Sciatic nerve (tissue), 2 donors: ENCODE measurements around the gene SH2D2A. TPM values are rescaled to one million over a fixed set of nuclear protein-coding genes. Genes with fewer than 3 reads are reported as not detected.
A peak's percentile ranks its signal among the peaks of the same experiment; 100 is the strongest.

Experiments used
- ATAC-seq: fragments of 200-7000 bp; cut with Tn5 transposase; one replicate; pipeline ENCODE4 v1.9.1; 2020; ENCODE audit warnings: mild to moderate bottlenecking, moderate library complexity
- DNase-seq: peaks from one replicate; pipeline ENCODE4 v3.0.0-alpha.2; 2020; ENCODE audit warnings: low spot score
- intact Hi-C: fragments of 100-400 bp; cut with DNase I; formaldehyde crosslinking; loops from one replicate; pipeline ENCODE4 v1.14.2; 2022
- total RNA-seq: library from RNA; stranded (reverse); fragmentation: NEBNext Ultra II Directional; extraction: Animal tissue kit (Norgen Biotek cat#: 25700); gene quantifications from one replicate; pipeline ENCODE4 v1.2.1, GENCODE V29; 2021
- donor health status: DM: no; HTN: no; CAD: no.
- donor health status: DM: no; HTN: no; CAD: no.

SH2D2A gene
- total RNA-seq, 1 donor from 2014 or later = 1.6 TPM

DNA sequence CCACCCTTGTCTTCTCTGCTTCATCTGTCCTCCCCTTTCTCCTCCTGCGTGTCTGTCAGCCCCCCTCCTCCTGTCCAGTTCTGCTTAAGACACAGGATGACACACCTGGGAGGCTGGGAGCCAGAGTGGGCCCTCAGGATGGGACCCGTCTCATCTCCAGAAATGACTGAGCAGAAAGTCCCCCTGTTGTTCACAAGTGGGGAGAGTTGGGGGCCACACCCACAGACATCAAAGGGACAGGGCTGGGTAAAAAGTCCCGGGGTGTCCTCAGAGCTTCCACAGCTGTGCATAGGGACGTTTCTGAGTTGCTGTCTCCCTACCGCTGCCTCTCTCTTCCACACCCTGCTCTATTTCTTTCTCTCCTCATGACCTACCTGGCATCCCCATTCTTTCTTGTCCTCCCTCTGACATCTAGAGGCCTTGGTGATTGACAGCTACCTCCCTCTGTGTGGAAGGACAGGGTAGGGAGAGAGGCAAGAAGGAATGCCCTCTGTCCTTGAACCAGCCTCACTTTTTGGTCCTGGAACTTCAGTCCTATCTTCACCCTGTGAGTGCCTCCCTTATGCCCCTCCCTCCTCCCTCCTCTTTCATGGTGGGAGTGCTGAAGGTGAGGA is 19.5 kb upstream of the SH2D2A start:
- DNase-seq = no peak
- intact Hi-C loops = no loop called here
- no peak for ATAC-seq

DNA sequence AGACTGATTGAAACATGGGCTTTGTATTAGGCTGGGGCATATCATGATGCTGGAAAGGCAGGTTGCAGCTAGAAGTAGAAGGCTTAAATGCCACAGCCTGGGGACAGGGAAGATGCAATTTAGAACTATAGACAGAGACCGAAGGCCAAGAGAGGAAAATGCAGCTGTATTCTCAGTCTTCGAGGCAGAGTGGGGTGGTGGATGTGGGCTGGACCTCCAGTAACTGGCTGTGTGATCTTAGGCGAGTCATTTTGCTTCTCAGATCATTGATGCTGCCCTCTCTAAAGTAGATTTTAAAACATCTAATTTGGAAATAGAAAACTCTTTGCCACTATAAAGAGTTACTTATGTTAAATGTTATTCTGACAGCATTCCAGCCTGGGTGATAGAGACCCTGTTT is 17.7 kb upstream of the SH2D2A start:
- ATAC-seq (no peak), DNase-seq (no peak)
- intact Hi-C loops = no loop called here

DNA sequence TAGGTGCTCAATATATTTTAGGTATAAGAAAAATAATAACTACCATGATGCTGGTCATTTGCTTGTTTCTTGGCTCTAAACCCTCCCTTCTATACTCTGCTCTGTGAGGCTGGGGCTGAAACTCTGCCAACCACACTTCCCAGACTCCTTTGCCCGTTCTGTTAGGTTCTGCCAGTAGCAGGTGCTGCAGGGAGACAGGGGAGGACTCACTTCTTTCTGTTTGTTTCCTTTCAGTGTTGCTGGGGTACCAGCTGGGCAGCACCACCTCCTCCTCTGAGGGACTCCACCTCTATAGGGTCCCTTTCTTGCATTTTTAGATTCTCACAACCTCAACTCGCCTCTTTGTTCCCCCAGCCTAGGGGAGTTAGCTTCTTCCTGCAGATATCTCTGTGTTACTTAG is 17.0 kb upstream of the SH2D2A start:
- intact Hi-C loops = no loop called here
- ATAC-seq (no peak), DNase-seq (no peak)

DNA sequence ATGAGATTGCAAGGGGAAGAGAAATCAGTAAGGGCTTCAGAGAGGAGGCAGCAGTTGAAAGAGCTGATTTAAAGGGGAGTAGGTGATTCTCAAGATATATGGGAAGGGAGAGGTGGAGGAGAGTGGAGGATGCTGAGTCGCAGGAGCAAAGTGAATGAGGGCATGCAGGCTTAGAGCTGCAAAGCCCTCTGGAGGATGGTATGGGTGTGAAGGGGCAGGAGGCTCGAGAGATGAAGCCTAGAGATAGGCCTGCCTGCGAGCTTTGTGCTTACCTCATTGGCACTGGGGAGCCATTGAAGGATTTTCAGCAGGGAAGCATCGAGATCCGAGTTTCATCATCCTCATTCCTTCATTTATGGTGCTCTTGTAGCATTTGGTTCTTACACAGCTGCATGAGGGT is 15.8 kb upstream of the SH2D2A start:
- intact Hi-C loops = no loop called here
- DNase-seq (no peak), ATAC-seq (no peak)

DNA sequence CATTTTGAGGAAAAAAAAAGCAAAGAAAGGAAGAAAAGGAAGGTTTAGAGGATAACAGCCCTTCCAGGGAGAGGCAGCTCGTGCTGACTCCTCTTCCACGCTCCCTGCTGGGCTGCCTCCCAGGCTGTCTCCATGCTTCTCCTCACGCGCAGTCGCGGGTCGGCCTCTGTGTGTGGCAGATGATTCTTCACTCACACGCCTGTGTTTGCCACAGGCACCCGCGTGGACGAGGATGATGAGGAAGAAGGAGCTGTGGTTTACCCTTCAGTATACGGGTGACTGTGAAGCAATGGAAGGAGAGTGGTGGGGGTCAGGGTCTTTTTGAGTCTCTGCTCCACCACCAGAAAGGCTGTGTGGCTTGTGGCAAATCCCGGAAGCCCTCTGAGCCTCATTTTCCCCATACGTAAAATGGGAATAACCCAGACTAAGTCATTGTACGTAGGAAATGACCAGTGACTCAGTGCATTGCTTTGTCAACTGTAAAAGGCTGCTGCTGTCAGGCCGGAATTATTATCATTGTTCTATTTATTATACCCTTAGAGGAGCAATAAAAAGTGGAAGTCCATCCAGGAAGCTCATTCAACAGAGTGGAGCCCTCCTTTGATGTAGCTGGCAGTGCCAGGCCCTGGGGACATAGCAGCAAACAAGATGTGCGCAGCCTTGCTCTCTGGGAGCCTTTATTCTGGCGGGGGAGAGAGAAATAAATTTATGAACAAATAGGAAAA is 11.9 kb upstream of the SH2D2A start:
- ATAC-seq (no peak), DNase-seq (no peak)
- intact Hi-C loops = no loop called here

DNA sequence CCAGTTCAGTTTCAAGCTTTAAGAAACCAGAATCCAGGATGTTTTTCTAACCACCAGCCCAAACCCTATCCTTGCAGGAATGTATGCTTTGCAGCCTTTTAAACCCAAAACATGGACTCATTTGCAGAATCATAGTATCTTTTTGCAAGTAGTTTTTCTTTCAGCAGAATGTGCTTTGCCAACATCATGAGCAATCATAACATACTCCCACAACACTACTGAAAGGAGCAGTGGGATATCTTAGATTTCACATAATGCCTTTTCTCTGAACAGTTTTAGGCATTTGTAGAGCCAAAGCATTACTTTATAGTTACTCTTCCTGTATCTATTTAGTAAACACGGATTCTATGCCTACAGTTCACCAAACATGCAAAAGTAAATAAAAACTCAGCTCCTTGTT is 10.0 kb upstream of the SH2D2A start:
- ATAC-seq (no peak), DNase-seq (no peak)
- intact Hi-C loops = no loop called here

DNA sequence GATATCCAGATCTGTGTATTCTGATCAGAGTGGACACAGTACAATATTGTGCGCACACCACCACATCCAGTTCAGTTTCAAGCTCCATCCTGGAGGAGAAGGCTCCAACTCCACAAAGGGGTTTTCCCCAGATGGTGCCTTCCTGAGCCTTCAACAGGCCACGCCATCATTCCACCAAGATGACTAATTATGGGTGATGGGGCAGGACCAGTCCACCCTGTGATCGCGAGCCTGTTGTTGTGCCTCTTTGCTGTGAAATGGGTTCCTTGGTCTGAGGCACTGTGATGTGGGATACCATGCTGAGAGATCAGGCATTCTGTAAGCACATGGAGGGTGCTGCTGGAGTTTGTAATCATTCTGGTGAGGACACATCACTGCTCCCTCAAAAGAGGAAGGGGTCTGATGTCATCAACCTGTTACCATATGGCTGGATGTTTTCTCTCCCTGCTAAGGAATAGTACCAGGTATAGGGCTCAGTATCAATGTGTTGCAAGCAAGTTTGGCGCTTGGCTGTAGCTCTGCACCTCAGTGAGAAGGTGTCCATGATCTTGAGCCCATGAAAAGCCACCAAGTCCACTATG is 6.7 kb upstream of the SH2D2A start:
- no peak for ATAC-seq
- intact Hi-C loops = no loop called here
- DNase-seq = no peak

DNA sequence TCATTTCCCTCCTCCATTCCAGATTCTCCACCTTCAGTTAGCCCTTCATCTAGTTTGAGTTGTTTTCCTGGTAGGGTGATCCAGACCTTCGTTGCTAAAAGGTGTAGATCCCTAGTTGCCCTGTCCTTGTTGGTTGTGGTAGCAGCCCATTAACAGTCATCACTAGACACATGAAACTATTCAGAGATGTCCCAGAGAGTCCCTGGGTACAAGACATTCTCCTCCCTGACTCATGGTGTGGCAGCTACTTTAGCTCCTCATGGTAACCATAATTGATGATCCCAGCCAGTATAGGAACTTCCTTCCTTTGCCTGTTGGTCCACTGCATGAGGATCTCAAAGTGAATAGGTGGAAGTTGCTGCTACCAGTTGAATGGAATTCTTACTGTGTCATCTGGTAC is 6.0 kb upstream of the SH2D2A start:
- no peak for ATAC-seq
- intact Hi-C loops = no loop called here
- DNase-seq = no peak

DNA sequence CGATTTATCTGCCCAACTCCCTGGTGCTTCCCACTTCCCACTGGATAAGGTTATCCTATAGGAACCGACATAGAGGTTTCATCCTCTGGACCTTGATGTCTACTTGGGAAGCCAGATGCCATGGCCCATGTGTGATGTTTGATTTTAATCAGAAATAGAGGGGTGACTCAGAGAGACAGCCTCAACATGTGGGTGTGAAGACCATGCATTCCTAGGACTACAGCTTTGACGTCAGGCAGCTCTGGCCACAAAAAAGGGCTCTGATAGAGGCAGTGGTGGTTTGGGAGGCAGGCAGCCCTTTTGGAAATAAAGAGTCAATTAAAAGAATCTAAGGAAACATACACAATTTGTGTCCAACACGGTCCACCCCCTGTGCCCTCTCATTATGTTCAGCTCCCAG is 5.2 kb upstream of the SH2D2A start:
- no peak for ATAC-seq
- intact Hi-C loops = no loop called here
- no peak for DNase-seq

DNA sequence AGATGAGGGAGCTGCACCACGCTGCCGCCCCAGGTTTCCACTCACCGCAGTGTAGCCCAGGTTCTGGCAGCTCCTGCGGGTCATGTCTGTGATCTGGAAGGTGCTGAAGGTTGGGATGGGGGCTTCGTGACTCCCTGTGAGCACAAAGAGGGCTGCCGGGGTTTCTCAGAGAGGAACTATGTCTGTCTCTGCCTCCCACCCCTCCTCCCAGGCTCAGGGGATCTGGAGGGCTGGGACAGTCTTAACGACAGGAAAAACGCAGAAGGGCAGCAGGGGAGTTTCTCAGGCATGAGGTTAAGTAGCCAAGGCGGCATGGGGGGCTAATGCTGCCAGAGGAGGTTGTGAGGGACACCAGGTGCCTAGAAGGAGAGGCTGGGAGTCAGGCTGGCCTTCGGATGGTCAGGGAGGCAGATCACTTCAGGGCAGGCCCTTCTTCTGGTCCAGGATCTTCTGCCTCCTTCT is 656 bp downstream of the SH2D2A start:
- ATAC-seq (peak; percentile 9), DNase-seq (peak; percentile 50)
- intact Hi-C loops = no loop called here

DNA sequence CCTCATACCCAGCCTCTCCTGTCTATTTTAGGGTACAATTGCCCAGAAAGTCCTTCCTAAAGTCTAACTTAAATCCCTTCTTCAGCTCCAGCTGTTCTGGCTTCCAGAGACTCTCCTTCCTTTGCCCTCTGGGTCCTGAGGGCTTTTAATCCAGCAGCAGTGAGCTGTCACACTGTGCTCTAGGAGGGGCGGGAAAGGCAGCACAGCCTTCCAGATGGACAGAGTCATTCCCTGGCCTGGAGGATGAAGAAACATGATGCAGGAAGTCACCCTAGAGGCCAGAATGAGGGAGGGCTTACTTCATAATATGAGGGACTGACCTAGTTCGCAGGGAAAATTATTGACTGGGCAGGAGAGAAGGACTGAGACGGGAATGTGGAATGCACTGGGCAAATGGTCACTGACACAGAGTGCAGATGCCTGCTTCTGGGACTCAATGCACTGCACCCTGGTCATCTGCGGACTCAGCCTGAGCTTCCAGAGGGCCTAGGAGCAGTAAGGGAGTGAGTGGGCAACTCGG is 1.3 kb downstream of the SH2D2A start:
- intact Hi-C loops = no loop called here
- ATAC-seq (peak; percentile 90), DNase-seq (peak; percentile 62)

DNA sequence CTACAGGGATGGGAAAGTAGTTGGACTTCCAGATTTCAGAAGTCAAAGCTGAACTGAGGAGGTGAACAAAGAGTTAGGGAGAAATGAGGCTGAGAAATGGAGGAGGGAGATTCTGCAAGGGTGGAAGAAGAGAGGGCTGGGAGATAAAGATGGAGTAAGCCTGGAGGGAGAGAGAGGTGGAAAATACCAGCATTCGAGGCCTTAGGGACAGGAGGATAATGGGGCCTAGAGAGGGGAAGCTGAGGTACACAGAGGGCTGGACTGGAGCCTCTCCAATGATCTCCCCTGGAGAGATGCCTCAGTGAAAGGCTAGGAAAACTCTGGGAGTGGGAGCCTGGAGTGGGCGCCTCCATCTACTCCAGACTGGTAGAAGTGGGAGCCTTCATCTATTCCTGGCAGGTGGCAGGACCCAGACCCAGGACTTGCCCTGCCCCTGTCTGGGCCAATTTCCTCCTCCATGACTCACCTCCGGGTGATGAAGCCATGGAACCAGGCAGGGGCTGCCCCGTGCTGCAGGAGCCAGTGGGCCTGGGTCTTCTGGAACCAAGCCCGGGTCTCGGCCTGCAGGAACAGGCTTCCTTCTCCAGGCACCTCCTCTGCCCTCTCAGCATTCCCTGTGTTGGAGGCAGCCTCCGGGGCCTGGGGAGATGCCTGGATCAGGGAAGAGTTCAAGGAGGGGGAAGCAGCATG is 1.9 kb downstream of the SH2D2A start:
- intact Hi-C loops = no loop called here
- ATAC-seq (no peak), DNase-seq (peak; percentile 61)

DNA sequence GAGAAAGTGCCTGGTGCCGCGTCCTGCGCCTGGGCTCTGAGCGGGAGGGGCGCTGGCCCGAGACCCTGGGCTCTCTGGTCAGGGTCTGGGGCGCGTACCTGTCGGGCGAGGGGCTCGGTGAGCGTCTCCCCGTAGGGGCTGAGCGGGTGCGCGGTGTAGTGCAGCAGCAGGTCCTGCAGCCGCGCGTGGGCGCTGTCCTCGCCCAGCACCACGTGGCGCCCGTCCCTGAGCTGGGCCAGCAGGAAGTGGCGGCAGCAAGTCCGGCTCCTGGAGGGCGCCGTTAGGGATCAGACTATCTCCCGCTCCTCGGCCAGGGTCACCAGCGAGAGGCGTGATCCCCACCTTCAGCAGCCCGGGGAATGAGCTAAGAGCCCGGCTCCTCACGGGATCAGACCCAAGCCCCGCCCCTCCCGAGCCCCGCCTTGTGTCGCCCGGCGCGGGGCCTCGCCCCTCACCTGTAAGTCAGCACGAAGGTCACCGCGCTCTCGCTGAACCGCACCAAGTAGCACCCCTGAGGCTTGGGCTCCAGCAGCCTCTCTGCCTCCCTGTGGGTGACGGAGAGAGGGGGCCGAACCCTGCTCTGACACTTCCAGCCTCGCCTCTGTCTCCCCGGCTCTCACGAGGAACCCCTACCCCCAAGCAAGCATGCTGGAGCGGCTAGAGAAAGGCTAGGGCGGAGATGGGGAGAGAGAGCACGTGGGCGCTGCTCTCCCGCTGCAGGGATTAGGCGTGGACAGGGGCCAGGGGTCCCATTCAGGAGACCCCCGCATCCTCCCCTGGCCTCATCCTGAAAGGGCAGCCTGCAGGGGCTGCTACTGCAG is 2.7 kb downstream of the SH2D2A start:
- intact Hi-C loops = no loop called here
- ATAC-seq (peak; percentile 85), DNase-seq (peak; percentile 80)

DNA sequence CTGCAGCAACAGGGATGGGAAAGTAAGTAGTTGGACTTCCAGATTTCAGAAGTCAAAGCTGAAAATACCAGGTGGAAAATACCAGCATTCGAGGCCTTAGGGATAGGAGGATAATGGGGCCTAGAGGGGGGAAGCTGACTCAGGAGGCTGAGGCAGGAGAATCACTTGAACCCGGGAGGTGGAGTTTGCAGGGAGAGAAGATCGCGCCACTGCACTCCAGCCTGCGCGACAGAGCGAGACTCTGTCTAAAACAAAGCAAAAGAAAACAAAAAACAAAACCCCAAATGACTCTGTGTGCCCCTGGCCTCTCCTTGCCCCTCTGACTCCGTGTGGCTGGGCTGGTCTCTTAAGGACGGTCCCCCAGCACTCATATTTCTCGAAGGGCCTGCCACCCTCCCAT is 3.4 kb downstream of the SH2D2A start:
- intact Hi-C loops = no loop called here
- DNase-seq (no peak), ATAC-seq (peak; percentile 1)

DNA sequence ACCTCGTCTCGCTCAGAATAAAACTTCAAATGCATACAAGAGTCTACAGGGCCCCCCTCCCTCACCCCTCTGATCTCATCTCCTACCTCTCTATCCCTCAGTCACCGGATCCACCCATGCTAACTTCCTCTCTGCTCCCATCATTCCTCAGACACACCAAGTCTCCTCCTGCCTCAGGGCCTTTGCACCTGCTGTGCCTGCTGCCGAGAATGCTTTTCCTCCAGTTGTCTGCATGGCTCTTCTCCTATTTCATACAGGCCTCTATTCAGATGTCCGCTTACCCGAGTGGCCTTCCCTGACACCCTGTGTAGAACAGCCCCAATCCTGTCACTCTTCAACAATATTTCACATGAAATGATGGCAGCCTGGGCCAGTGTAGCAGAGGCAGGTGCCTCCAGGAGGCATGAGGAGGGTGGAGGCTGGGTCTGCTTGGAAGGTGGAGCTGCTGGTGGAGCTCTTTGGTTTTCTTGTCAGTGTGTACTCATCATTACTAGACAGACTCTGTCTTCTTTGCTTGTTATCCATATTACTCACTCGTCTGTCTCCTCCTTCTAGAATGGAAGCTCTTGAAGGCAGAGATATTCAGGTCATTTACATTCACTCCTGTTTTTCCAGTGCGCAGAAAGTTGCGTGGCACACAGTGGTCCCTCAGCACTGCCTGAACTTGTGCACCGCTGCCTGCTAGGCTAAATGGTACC is 4.2 kb downstream of the SH2D2A start:
- intact Hi-C loops = no loop called here
- peak; percentile 35 for DNase-seq
- no peak for ATAC-seq

DNA sequence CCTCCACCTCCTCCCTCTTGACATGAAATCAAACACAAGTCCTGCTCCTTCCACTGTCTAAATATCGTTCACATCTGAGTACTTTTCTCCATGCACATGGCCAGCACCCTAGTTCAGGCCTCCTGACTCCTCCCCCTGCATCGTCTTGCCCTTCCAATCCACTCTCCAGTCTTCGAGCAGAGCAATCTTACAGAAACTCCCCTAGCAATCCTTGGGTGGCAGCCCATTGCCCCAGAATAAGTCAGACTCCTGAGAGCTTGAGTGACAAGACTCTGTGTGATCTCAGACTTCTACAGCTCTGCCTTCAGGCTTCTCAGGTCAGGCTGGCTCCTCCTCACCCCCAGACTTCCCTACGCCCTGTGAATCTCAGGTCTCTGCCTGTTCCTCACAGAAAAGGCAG is 5.5 kb downstream of the SH2D2A start:
- ATAC-seq = no peak
- intact Hi-C loops = no loop called here
- peak; percentile 54 for DNase-seq

DNA sequence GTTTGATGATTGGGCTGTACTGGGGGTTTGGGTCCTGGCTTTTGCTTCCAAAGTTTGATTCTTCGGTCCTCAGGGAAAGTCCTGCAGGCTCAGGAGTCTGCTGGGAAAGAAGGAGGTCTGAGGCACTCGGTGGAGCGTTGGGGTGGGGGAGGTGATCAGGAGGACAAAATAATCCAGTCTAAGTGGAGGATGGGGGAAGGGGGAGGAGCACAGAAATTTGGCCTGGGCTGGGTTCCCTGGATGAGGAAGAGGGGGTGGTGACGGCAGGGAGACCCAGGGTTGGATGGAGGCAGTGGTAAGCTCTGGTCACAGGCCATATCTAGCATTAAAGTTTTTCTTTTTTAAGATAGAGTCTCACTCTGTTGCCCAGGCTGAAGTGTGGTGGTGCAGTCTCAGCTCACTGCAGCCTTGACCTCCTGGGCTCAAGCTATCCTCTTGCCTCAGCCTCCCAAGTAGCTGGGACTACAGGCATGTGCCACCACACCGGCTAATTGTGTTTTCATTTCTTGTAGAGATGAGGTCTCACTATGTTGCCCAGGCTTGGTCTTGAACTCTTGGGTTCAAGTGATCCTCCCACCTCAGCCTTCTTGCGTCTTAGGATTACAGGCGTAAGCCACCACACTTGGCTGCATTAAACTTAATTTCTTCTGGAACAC is 6.8 kb downstream of the SH2D2A start:
- intact Hi-C loops = no loop called here
- DNase-seq = peak; percentile 49
- ATAC-seq = no peak

DNA sequence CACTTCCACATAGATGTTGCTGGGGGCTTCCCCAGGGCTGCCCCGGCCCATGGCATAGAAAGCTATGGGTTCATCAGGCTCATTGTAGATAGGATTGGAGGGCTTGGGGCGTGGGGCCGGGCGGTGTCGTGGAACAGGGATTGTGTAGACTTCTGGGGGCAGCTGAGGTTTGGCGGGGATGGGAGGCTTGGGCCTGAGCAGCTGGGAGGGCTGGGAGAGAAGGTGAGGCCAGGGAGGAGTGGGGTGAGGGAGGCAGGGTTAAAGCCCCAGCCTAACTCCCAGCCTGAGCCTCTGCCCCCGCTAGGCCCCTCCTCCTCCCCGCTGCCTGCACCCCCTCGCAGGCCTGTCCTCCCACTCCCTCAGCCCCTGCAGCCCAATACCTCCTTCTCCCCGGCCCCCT is 7.4 kb downstream of the SH2D2A start:
- ATAC-seq = no peak
- peak; percentile 46 for DNase-seq
- intact Hi-C loops = no loop called here
